ENCODE measurements around the gene ANGPTL8. TPM values are rescaled to one million over a fixed set of nuclear protein-coding genes. Genes with fewer than 3 reads are reported as not detected.

Gene ANGPTL8
- total and polyA plus RNA-seq, 4 donors, result 32.4 to 107 (median 67.6) TPM

- 95% methylated on average over 7 of the region's 7 CpGs for WGBS
- no peak for DNase-seq (ENCODE audit: low spot score)
- Histone ChIP-seq H3K4me1 (ENCODE audit: control insufficient read depth in 4 of 4, insufficient read depth in 4 of 4, low read length in 3 of 4) (peaks cover 0 to 9% (median 4%) of the 10 kb centered on the region in 4 donors), H3K36me3 (ENCODE audit: control insufficient read depth in 4 of 4, insufficient read depth in 3 of 4, low read depth in 1 of 4, low read length in 3 of 4) (no peaks in the 10 kb centered on the region), H3K27me3 (ENCODE audit: control insufficient read depth in 4 of 4, insufficient read depth in 4 of 4, low read length in 3 of 4) (no peaks in the 10 kb centered on the region), H3K4me3 (ENCODE audit: low read depth in 1 of 3, low read length in 3 of 3) (no peak overlapping the region), H3K9ac (ENCODE audit: low read depth in 1 of 2, low read length in 2 of 2) (no peak overlapping the region), H3K27ac (ENCODE audit: low read depth in 1 of 2, low read length in 2 of 2) (no peak overlapping the region), H3K9me3 (ENCODE audit: control insufficient read depth in 4 of 4, low read length in 3 of 4) (no peaks in the 10 kb centered on the region)
- TF ChIP-seq HNF4G (IDR thresholded peaks at IDR 0.05), result no peak
- TF ChIP-seq TAF1 (conservative IDR thresholded peaks at IDR 0.05), result no peak
- no peak for TF ChIP-seq RAD21 (IDR thresholded peaks at IDR 0.05)
- no peak for TF ChIP-seq CTCF (IDR thresholded peaks at IDR 0.05; ENCODE audit: low read depth, low read length, missing input control)
- TF ChIP-seq JUND (IDR thresholded peaks at IDR 0.05), result no peak
- TF ChIP-seq GABPA (IDR thresholded peaks at IDR 0.05 in 1 of 2, conservative IDR thresholded peaks at IDR 0.05 in 1 of 2), result no peak
- no peak for TF ChIP-seq YY1 (IDR thresholded peaks at IDR 0.05)
- TF ChIP-seq NR2F2 (IDR thresholded peaks at IDR 0.05), result no peak
- no peak for TF ChIP-seq RXRA (IDR thresholded peaks at IDR 0.05)
- TF ChIP-seq, protein P1, sequence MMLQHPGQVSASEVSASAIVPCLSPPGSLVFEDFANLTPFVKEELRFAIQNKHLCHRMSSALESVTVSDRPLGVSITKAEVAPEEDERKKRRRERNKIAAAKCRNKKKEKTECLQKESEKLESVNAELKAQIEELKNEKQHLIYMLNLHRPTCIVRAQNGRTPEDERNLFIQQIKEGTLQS (IDR thresholded peaks at IDR 0.05), result no peak
Observed at GRCh38 chr19:11291415-11291814, 52.0 kb downstream of the ANGPTL8 start.

Other genes starting within 250 kb of the ANGPTL8 start
- 100 to 1,000 TPM in 1 of 2 donors, 10 to 100 TPM in 1; 99.5 to 141 TPM for gene LDLR, start 150.2 kb upstream of the ANGPTL8 start, total RNA-seq
- 10 to 100 TPM; 17.3 to 28.4 TPM for gene LDLR, start 150.2 kb upstream of the ANGPTL8 start, polyA plus RNA-seq
- 10 to 100 TPM in 1 of 2 donors, under 1 TPM in 1; 0.42 to 72.5 TPM for gene SPC24, start 83.8 kb upstream of the ANGPTL8 start, total RNA-seq
- 1 to 10 TPM; 1.2 to 1.4 TPM for gene SPC24, start 83.8 kb upstream of the ANGPTL8 start, polyA plus RNA-seq
- 10 to 100 TPM; 51.0 to 67.8 TPM for gene KANK2, start 42.1 kb upstream of the ANGPTL8 start, total RNA-seq
- gene KANK2, start 42.1 kb upstream of the ANGPTL8 start, polyA plus RNA-seq, result 10 to 100 TPM; 15.0 to 30.3 TPM
- gene DOCK6, start 22.9 kb downstream of the ANGPTL8 start, total RNA-seq, result 10 to 100 TPM in 1 of 2 donors, 1 to 10 TPM in 1; 4.9 to 15.8 TPM
- 10 to 100 TPM; 13.2 to 14.2 TPM for gene DOCK6, start 22.9 kb downstream of the ANGPTL8 start, polyA plus RNA-seq
- not detected for gene TSPAN16, start 56.5 kb downstream of the ANGPTL8 start, total RNA-seq
- not detected for gene TSPAN16, start 56.5 kb downstream of the ANGPTL8 start, polyA plus RNA-seq
- 10 to 100 TPM in 1 of 2 donors, 1 to 10 TPM in 1; 9.5 to 10.2 TPM for gene RAB3D, start 100.0 kb downstream of the ANGPTL8 start, total RNA-seq
- gene RAB3D, start 100.0 kb downstream of the ANGPTL8 start, polyA plus RNA-seq, result 1 to 10 TPM; 1.1 to 1.4 TPM
- 100 to 1,000 TPM; 110 to 268 TPM for gene TMEM205, start 106.6 kb downstream of the ANGPTL8 start, total RNA-seq
- gene TMEM205, start 106.6 kb downstream of the ANGPTL8 start, polyA plus RNA-seq, result 100 to 1,000 TPM; 275 to 410 TPM
- gene CCDC159, start 106.9 kb downstream of the ANGPTL8 start, total RNA-seq, result 10 to 100 TPM in 1 of 2 donors, 1 to 10 TPM in 1; 6.3 to 19.3 TPM
- gene CCDC159, start 106.9 kb downstream of the ANGPTL8 start, polyA plus RNA-seq, result 10 to 100 TPM; 13.7 to 25.2 TPM
- 1 to 10 TPM; 1.3 to 6.9 TPM for gene PLPPR2, start 115.8 kb downstream of the ANGPTL8 start, total RNA-seq
- gene PLPPR2, start 115.8 kb downstream of the ANGPTL8 start, polyA plus RNA-seq, result 10 to 100 TPM in 1 of 2 donors, 1 to 10 TPM in 1; 7.6 to 12.6 TPM
- 1 to 10 TPM in 1 of 2 donors, under 1 TPM in 1; 0.98 to 1.0 TPM for gene SWSAP1, start 135.0 kb downstream of the ANGPTL8 start, total RNA-seq
- 1 to 10 TPM; 2.5 to 6.4 TPM for gene SWSAP1, start 135.0 kb downstream of the ANGPTL8 start, polyA plus RNA-seq
- gene EPOR, start 144.7 kb downstream of the ANGPTL8 start, total RNA-seq, result 10 to 100 TPM in 1 of 2 donors, 1 to 10 TPM in 1; 6.4 to 70.9 TPM
- 1 to 10 TPM; 6.3 to 7.6 TPM for gene EPOR, start 144.7 kb downstream of the ANGPTL8 start, polyA plus RNA-seq
- gene RGL3, start 179.7 kb downstream of the ANGPTL8 start, total RNA-seq, result 10 to 100 TPM in 1 of 2 donors, 1 to 10 TPM in 1; 2.4 to 19.8 TPM
- gene RGL3, start 179.7 kb downstream of the ANGPTL8 start, polyA plus RNA-seq, result 1 to 10 TPM; 5.7 to 9.8 TPM
- under 1 TPM in 1 of 2 donors, not detected in 1; 0.08 TPM for gene ODAD3, start 195.5 kb downstream of the ANGPTL8 start, total RNA-seq
- under 1 TPM; 0.21 to 0.46 TPM for gene ODAD3, start 195.5 kb downstream of the ANGPTL8 start, polyA plus RNA-seq
- 100 to 1,000 TPM in 1 of 2 donors, 10 to 100 TPM in 1; 53.0 to 104 TPM for gene PRKCSH, start 196.0 kb downstream of the ANGPTL8 start, total RNA-seq
- gene PRKCSH, start 196.0 kb downstream of the ANGPTL8 start, polyA plus RNA-seq, result 100 to 1,000 TPM in 1 of 2 donors, 10 to 100 TPM in 1; 42.9 to 165 TPM
- not detected for gene ELAVL3, start 241.4 kb downstream of the ANGPTL8 start, total RNA-seq
- gene ELAVL3, start 241.4 kb downstream of the ANGPTL8 start, polyA plus RNA-seq, result not detected